CD4-positive, CD25-positive, alpha-beta regulatory T cell (primary cell): ENCODE results near the gene CD209. TPM values are rescaled to one million over a fixed set of nuclear protein-coding genes. Genes with fewer than 3 reads are reported as not detected.
A peak's percentile ranks its signal among the peaks of the same experiment; 100 is the strongest.

Source experiments
- ATAC-seq, 2 donors: fragments of 150-1000 bp; cut with Tn5 transposase; one replicate each; pipeline ENCODE4 v1.10.0; 2021; ENCODE audit warnings: low read depth in 2 of 2, moderate number of reproducible peaks in 2 of 2, moderate library complexity in 1 of 2
- DNase-seq, 3 donors: peaks; one replicate each; pipeline versions ENCODE4 v3.0.0 to v3.0.0-alpha.2; 2012 to 2022; ENCODE audit warnings: mixed read lengths in 1 of 3
- H3K27ac ChIP-seq: one replicate; pipeline ENCODE4 v1.7.0; 2013; ENCODE audit warnings: mild to moderate bottlenecking, low read length; ENCODE audit not compliant: insufficient read depth, poor library complexity, severe bottlenecking
- H3K27me3 ChIP-seq: one replicate; pipeline ENCODE4 v1.7.0; 2013; ENCODE audit warnings: low read length; ENCODE audit not compliant: control insufficient read depth, insufficient read depth
- H3K36me3 ChIP-seq: one replicate; pipeline ENCODE4 v1.7.0; 2013; ENCODE audit warnings: mild to moderate bottlenecking, low read length, moderate library complexity; ENCODE audit not compliant: control insufficient read depth, insufficient read depth
- H3K4me1 ChIP-seq: 2 replicates; pipeline ENCODE4 v1.7.0; 2013; ENCODE audit warnings: mild to moderate bottlenecking, low read length; ENCODE audit not compliant: insufficient read depth, control insufficient read depth, poor library complexity, severe bottlenecking
- H3K4me3 ChIP-seq: one replicate; pipeline ENCODE4 v1.7.0; 2013; ENCODE audit warnings: low read depth, mild to moderate bottlenecking, low read length, moderate library complexity
- H3K9me3 ChIP-seq, 2 experiments: 1 replicate in 1 of 2; 2 replicates in 1 of 2; pipeline ENCODE4 v1.7.0; 2013; ENCODE audit warnings: low read length in 2 of 2, mild to moderate bottlenecking in 1 of 2, moderate library complexity in 1 of 2; ENCODE audit not compliant: control insufficient read depth in 2 of 2
- H3K27ac Mint-ChIP-seq, 3 donors: one replicate each; pipeline ENCODE4 v1.8.0; 2020 to 2022; ENCODE audit warnings: mild to moderate bottlenecking in 3 of 3, mixed read lengths in 3 of 3, moderate library complexity in 2 of 3
- H3K27me3 Mint-ChIP-seq: one replicate; pipeline ENCODE4 v1.8.0; 2022; ENCODE audit warnings: mild to moderate bottlenecking, mixed read lengths
- H3K36me3 Mint-ChIP-seq: one replicate; pipeline ENCODE4 v1.8.0; 2020; ENCODE audit warnings: mixed read lengths
- H3K4me1 Mint-ChIP-seq, 4 donors: one replicate each; pipeline ENCODE4 v1.8.0; 2020 to 2022; ENCODE audit warnings: mixed read lengths in 4 of 4, mild to moderate bottlenecking in 1 of 4
- H3K4me3 Mint-ChIP-seq, 4 donors: one replicate each; pipeline ENCODE4 v1.8.0; 2020 to 2022; ENCODE audit warnings: mild to moderate bottlenecking in 4 of 4, mixed read lengths in 4 of 4, moderate library complexity in 3 of 4
- H3K9me3 Mint-ChIP-seq, 7 donors: one replicate each; pipeline ENCODE4 v1.8.0; 2020 to 2022; ENCODE audit warnings: mixed read lengths in 7 of 7, mild to moderate bottlenecking in 3 of 7, moderate library complexity in 2 of 7
- polyA plus RNA-seq, 4 donors: library from polyadenylated mRNA; unstranded; fragments of 300-500 nt; fragmentation: Illumina TruSeq; gene quantifications; one replicate each; pipeline ENCODE4 v1.2.3, GENCODE V29; 2021
- total RNA-seq: library from RNA; stranded (reverse); gene quantifications from one replicate; pipeline ENCODE4 v1.2.3, GENCODE V29; 2022

CD209 gene
- total and polyA plus RNA-seq, 5 donors from 2014 or later, result not detected

DNA sequence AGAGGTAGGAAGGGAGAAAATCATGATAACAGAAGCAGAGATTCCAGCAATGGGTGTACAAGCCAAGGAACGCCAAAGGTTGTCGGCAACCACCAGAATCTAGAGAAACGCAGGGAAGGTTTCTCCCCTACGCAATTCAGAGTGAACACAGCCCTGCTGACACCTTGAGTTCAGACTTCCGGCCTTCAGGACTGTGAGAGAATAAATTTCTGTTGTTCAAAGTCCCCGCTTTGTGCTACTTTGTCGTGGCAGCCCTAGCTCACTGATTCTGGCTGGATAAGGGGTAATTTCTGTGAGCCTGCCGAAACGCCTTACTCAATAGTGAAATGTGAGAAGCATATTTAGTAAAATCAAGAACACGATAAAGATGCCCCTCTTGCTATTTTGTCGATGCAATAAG is 10.1 kb downstream of the CD209 start:
- H3K36me3 Mint-ChIP-seq, result no peaks in the 10 kb centered on the region
- H3K36me3 ChIP-seq, result no peaks in the 10 kb centered on the region
- H3K9me3 ChIP-seq, result no peaks in the 10 kb centered on the region
- DNase-seq (no peak), ATAC-seq (no peak)
- H3K27me3 ChIP-seq, result peaks cover 2% of the 10 kb centered on the region
- H3K27ac Mint-ChIP-seq, result no peak overlapping the region
- peaks cover 0 to 6% (median under 1%) of the 10 kb centered on the region in 4 donors for H3K4me1 Mint-ChIP-seq
- peaks cover 29% of the 10 kb centered on the region for H3K27me3 Mint-ChIP-seq
- no peaks in the 10 kb centered on the region for H3K4me1 ChIP-seq
- H3K27ac ChIP-seq, result no peak overlapping the region
- H3K9me3 Mint-ChIP-seq, result no peaks in the 10 kb centered on the region
- H3K4me3 Mint-ChIP-seq, result no peak overlapping the region
- no peak overlapping the region for H3K4me3 ChIP-seq

DNA sequence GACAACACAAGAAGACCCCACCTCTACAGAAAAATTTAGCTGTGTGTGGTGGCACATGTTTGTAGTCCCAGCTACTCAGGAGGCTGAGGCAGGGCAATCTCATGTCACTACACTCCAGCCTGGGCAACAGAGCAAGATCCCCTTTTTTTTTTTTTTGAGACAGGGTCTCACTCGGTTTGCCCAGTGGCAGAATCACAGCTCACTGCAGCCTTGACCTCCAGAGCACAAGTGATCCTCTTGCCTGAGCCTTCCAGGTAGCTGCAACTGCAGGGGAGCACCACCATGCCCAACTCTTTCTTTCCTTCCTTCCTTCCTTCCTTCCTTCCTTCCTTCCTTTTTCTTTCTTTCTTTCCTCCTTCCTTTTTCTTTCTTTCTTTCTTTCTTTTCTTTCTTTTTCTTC is 11.2 kb downstream of the CD209 start:
- H3K4me1 Mint-ChIP-seq, result peaks cover 0 to 6% (median 3%) of the 10 kb centered on the region in 4 donors
- Histone ChIP-seq H3K36me3 (no peaks in the 10 kb centered on the region), H3K9me3 (no peaks in the 10 kb centered on the region), H3K27ac (no peak overlapping the region), H3K4me3 (no peak overlapping the region), H3K4me1 (no peaks in the 10 kb centered on the region), H3K27me3 (peaks cover 2% of the 10 kb centered on the region)
- H3K9me3 Mint-ChIP-seq, result no peaks in the 10 kb centered on the region
- H3K27ac Mint-ChIP-seq, result no peak overlapping the region
- ATAC-seq (no peak), DNase-seq (no peak)
- peaks cover 36% of the 10 kb centered on the region for H3K27me3 Mint-ChIP-seq
- H3K36me3 Mint-ChIP-seq, result no peaks in the 10 kb centered on the region
- H3K4me3 Mint-ChIP-seq, result peak overlapping the region in 1 of 4 donors; percentile 17

DNA sequence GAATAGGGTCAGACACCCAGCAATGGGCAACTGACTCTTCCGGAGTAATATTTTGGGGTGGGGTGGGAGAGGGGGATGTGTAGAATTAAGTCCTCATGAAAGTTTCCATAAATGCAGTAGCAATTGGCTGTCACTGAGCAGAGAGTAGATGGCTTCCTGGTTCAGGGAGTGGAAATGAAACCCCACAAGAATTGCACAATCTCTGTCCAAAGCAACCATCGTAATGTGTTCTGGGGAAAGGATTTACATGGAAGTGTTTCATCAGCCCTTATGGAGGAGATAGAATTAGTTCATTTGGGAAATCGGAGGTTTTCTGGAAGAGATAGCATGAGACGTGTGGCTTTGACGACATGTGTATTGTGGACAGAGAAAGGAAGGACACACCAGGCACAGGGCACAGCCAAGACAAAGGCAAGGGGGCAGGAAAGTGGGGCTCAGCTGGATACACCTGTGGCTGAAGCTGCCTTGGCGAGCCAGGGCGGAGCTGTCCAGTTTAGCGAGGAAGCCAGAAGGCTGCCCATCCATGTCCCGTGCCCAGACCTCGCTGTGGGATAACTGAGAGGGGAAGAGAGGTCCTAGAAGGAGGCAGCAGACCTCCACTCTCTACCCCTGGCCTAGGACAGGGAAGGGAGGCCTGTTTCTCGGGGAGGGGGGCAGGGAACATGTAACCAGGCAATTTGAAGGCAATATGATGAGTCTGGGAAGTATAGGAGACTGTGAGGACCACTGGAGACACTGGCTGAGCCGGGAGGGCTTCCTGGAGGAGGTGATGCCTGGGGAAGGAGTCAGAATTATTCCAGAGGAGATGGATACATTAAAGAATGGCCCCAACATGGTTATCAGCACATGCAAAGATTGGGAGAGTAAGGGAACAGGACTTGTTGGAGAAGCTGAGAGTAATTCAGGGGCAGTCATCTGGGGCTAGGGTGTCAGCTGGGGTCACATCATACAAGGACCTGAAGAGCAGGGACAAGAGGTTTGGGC is 12.8 kb downstream of the CD209 start:
- peak overlapping the region in 1 of 3 donors; percentile 25 for H3K27ac Mint-ChIP-seq
- peaks cover 0 to 10% (median 0%) of the 10 kb centered on the region in 4 donors for H3K4me1 Mint-ChIP-seq
- no peak overlapping the region for H3K4me3 Mint-ChIP-seq
- H3K9me3 Mint-ChIP-seq, result peaks cover 0 to 1% (median 0%) of the 10 kb centered on the region in 7 donors
- ATAC-seq (no peak), DNase-seq (no peak)
- H3K27me3 ChIP-seq, result peaks cover 2% of the 10 kb centered on the region
- H3K36me3 ChIP-seq, result no peaks in the 10 kb centered on the region
- H3K4me3 ChIP-seq, result no peak overlapping the region
- no peaks in the 10 kb centered on the region for H3K36me3 Mint-ChIP-seq
- H3K4me1 ChIP-seq, result peaks cover 9% of the 10 kb centered on the region
- H3K27ac ChIP-seq, result no peak overlapping the region
- H3K9me3 ChIP-seq, result no peaks in the 10 kb centered on the region
- peaks cover 49% of the 10 kb centered on the region for H3K27me3 Mint-ChIP-seq

- Mint-ChIP-seq H3K4me1 (peaks cover 0 to 18% (median 2%) of the 10 kb centered on the region in 4 donors), H3K9me3 (peaks cover 0 to 1% (median 0%) of the 10 kb centered on the region in 7 donors), H3K27ac (no peak overlapping the region), H3K4me3 (no peak overlapping the region), H3K36me3 (no peaks in the 10 kb centered on the region), H3K27me3 (peaks cover 56% of the 10 kb centered on the region)
- H3K36me3 ChIP-seq, result no peaks in the 10 kb centered on the region
- no peaks in the 10 kb centered on the region for H3K9me3 ChIP-seq
- H3K4me3 ChIP-seq, result no peak overlapping the region
- ATAC-seq (no peak), DNase-seq (no peak)
- H3K4me1 ChIP-seq, result peaks cover 9% of the 10 kb centered on the region
- H3K27ac ChIP-seq, result no peak overlapping the region
- peaks cover 9% of the 10 kb centered on the region for H3K27me3 ChIP-seq
Observed at GRCh38 chr19:7733376-7733775, 14.0 kb downstream of the CD209 start.

DNA sequence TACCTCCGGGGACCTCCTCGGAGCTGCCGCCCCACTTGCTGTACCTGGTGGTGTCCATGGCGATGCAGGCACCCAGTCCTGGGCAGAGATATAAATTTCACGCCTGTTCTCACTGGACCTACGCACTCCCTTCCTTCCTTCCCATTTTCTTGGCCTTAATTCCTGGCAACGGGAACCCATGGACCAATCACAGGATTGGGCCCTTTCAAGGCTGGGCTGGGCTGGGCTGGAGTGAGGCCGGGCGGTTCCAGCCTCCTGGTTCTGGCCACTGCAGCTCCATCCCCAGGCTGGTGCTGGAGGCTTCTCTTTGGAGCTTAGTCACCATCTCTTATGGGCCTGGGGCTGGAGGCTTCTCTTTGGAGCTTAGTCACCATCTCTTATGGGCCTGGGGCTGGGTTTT is 15.3 kb downstream of the CD209 start, which contains the start of gene CLEC4G:
Gene CLEC4G, minus strand, starts transcription at position 66 of the 400 bp plus-strand sequence. Its CDS starts 8 bp downstream, at position 58.
- ATAC-seq (no peak), DNase-seq (no peak)
- Mint-ChIP-seq H3K27ac (no peak within 1 kb of the TSS), H3K27me3 (peaks cover 54% of the 10 kb centered on the region), H3K4me1 (peaks cover 0 to 16% (median 3%) of the 10 kb centered on the region in 4 donors), H3K36me3 (no peaks in the 10 kb centered on the region), H3K4me3 (no peak within 1 kb of the TSS), H3K9me3 (peaks cover 0 to 2% (median 0%) of the 10 kb centered on the region in 7 donors)
- no peaks in the 10 kb centered on the region for H3K36me3 ChIP-seq
- no peak within 1 kb of the TSS for H3K4me3 ChIP-seq
- H3K4me1 ChIP-seq, result peaks cover 9% of the 10 kb centered on the region
- H3K9me3 ChIP-seq, result no peaks in the 10 kb centered on the region
- H3K27me3 ChIP-seq, result peaks cover 12% of the 10 kb centered on the region
- no peak within 1 kb of the TSS for H3K27ac ChIP-seq

DNA sequence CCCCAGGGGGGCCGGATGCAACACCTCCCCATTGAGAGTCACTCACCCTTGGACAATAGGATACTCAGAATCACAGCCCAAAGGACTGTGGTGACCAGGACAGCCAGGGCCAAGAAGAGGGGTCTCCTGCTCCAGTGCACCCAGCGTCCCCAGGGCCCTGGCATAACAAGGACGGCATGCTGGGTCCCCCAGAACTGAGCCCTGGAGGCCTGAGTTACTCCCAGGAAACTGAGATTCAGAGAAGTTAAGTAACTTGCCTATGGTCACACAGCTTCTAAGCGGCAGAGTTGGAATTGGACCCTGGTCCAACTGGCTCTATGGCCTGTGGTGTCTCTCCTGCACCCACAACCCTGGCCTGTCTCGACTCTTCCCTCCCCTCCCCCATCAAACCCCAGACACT is 15.7 kb downstream of the CD209 start:
- H3K4me1 Mint-ChIP-seq, result peaks cover 0 to 16% (median 3%) of the 10 kb centered on the region in 4 donors
- H3K27ac Mint-ChIP-seq, result no peak overlapping the region
- no peak overlapping the region for H3K4me3 ChIP-seq
- peaks cover 0 to 2% (median 0%) of the 10 kb centered on the region in 7 donors for H3K9me3 Mint-ChIP-seq
- DNase-seq (no peak), ATAC-seq (no peak)
- no peaks in the 10 kb centered on the region for H3K36me3 Mint-ChIP-seq
- H3K27me3 ChIP-seq, result peaks cover 12% of the 10 kb centered on the region
- peaks cover 9% of the 10 kb centered on the region for H3K4me1 ChIP-seq
- H3K9me3 ChIP-seq, result no peaks in the 10 kb centered on the region
- H3K4me3 Mint-ChIP-seq, result no peak overlapping the region
- no peak overlapping the region for H3K27ac ChIP-seq
- H3K36me3 ChIP-seq, result no peaks in the 10 kb centered on the region
- H3K27me3 Mint-ChIP-seq, result peaks cover 54% of the 10 kb centered on the region

DNA sequence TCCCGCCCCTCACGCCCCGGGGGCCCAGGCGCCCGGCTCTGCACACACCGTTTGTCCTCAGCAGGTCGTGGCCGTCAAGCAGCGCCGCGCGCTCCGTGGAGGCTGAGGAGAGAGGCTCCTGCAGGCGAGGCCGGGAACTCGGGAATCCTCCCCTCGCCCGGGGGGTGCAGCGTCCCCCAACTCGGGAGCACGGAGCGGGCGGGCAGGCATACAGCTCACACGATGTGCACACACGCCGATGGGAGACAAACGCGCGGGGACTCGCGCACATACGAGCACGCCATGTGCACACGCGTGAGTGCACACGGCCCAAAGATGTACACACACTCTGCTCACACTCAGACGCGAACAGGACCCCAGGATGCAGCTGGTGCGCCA is 16.1 kb downstream of the CD209 start:
- Histone ChIP-seq H3K4me3 (no peak overlapping the region), H3K4me1 (peaks cover 9% of the 10 kb centered on the region), H3K27me3 (peaks cover 12% of the 10 kb centered on the region), H3K27ac (no peak overlapping the region), H3K36me3 (no peaks in the 10 kb centered on the region), H3K9me3 (no peaks in the 10 kb centered on the region)
- ATAC-seq, result no peak
- H3K36me3 Mint-ChIP-seq, result no peaks in the 10 kb centered on the region
- no peak for DNase-seq
- peaks cover 0 to 2% (median 0%) of the 10 kb centered on the region in 7 donors for H3K9me3 Mint-ChIP-seq
- H3K27me3 Mint-ChIP-seq, result peaks cover 54% of the 10 kb centered on the region
- no peak overlapping the region for H3K27ac Mint-ChIP-seq
- H3K4me1 Mint-ChIP-seq, result peaks cover 0 to 16% (median 3%) of the 10 kb centered on the region in 4 donors
- H3K4me3 Mint-ChIP-seq, result no peak overlapping the region
